GM12873 (cell line): ENCODE data around the gene CNMD.

Source experiments
- TF ChIP-seq, protein P1 (sequence below): IDR thresholded peaks from 2 replicates; pipeline ENCODE4 v1.5.1; 2012; ENCODE audit warnings: low read depth, mild to moderate bottlenecking, moderate library complexity, low read length, control low read depth; ENCODE audit not compliant: insufficient read depth; ENCODE audit errors: missing control alignments

The CNMD gene

DNA sequence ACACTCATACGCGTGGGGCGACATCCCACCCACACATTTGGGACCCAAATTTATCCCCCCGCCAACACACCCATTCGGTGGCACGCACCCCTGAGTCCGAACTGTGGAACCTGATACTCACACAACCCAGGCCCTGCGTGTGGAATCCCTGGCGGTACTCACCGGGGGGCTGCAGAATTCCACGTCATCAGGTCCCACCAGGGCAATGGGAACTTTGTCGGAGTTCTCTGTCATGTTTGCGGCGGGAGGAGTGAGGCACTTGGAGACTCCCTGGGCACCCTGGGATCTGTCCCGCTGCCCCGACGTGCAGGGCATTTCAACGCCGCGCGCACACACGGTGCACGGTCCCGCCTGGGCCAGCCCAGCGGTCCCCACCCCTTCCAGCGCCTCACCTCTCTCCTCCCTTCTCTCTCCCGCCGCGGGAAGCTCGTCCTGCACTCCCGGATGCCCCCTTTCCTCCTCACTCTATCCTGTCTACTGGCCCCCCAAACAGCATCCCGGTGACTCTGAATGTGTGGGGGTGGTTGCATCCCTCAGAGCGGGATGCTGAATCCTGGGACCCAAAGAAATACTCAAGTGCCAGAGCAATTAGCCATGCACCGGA lies at the start of gene CNMD:
Gene CNMD (minus strand): TSS at position 353 of the 604 bp plus-strand sequence. CDS start 119 bp downstream, at position 234.
- TF ChIP-seq, protein P1, sequence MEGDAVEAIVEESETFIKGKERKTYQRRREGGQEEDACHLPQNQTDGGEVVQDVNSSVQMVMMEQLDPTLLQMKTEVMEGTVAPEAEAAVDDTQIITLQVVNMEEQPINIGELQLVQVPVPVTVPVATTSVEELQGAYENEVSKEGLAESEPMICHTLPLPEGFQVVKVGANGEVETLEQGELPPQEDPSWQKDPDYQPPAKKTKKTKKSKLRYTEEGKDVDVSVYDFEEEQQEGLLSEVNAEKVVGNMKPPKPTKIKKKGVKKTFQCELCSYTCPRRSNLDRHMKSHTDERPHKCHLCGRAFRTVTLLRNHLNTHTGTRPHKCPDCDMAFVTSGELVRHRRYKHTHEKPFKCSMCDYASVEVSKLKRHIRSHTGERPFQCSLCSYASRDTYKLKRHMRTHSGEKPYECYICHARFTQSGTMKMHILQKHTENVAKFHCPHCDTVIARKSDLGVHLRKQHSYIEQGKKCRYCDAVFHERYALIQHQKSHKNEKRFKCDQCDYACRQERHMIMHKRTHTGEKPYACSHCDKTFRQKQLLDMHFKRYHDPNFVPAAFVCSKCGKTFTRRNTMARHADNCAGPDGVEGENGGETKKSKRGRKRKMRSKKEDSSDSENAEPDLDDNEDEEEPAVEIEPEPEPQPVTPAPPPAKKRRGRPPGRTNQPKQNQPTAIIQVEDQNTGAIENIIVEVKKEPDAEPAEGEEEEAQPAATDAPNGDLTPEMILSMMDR: no peak

DNA sequence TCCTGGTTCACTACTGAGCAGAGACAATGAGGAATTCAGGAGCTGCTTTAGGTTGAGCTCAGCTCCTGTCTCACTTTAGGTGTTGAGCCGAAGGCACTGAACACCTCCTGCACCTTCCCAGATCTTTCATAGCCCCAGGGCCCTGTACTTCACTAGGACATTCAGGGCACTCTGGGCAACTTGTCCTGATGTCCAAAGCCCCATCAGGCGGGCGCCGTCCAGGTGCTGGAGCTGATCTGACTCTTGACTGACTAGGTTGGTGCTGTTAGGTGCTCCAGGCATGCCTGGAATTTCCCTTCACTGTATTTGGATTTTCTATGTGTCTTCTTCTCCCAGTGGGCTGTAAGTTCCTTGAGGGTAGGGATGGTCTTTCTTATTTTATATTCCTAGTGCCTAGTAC lies 48.4 kb upstream of the CNMD start:
- TF ChIP-seq, protein P1: no peak

DNA sequence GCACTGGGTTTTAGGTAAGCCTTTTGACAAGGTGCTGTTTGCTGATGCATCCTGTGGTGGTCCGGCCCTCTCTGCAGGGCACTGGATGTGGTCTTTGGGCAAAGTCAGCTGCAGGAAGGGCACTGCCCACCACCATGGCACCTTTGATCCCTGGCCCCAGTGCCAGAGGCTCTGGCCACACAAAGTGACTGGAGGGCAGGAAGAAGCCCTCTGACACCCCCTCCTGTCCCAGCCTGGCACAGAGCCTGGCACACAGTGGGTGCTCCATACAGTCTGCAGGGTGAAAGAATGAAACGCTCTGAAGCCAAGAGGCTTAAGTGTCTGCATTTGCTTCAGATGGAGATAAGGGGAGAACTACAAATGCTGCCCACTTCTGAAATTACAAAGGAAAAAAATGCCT lies 47.6 kb upstream of the CNMD start:
- TF ChIP-seq, protein P1: no peak

DNA sequence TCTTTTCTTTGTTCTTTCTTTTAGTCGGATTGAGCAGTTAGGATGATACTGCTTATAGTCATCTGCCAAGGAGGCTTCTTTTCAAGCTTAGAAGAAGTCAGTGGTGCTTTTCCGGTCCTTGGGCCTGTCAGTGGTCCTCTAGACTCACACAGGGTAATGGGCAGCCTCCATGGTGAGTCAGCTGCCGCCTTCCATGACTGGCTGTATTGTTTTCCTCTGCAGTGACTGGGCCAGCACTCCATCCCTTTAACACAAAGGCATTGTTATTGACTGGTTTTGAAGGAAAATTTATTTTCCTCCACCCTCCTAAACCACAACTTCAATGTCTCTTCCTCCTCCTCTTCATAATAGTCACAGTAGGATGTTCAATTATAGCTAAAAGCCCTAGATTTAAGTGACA lies 47.1 kb upstream of the CNMD start:
- TF ChIP-seq, protein P1: no peak

DNA sequence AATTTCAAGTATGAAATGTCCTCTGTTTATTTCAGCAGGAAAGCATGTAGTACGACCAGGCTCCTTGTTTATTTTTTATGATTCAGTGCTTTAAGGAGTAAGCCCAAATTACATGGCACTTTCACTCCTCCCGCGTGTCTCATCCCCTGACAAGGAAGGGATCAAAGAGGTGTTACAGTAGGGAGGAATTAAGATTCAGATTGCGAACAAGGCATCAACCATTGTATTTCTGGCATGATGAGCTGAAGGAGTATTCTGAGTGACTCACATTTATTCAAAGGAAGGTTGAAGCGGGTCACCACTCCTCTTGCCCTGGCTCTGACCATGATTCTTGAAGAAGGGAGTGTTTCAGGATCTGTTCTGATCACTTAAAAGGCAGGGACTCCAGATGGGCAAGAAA lies 46.1 kb upstream of the CNMD start:
- TF ChIP-seq, protein P1: no peak

DNA sequence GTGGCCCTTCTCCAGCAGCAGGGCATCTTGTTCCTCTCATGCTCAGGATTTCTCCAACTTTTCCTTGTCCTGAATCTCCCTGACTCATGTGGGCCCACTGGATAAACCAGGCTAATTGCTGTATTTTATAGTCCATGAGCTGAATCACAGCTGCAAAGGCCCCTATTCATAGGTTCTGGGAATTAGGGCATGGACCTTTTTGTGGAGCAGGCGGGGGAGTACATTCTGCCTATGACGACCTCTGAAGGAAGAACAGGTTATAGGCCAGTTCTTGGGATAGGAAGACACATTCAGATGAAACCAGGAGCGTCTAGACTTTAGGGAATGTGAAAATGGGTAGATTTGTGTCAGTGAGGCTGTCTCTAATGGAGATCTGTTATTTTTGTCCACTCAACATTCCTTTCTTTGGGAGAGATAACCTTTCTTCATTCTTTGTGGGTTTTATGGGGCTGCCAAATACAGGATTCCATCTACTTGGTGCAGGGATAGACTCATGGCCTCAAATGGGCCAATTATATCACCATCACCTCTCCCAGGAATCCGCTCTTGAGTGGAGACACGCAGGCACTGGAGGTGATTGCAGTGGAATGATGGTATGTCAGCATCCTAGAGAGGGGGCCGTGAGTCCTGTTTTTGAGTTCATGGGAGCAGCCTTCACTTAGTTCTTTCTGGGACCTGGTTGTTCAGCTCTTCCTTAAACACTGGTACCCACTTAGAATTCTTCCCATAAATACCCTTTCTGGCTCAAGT lies 45.1 kb upstream of the CNMD start:
- TF ChIP-seq, protein P1: no peak

DNA sequence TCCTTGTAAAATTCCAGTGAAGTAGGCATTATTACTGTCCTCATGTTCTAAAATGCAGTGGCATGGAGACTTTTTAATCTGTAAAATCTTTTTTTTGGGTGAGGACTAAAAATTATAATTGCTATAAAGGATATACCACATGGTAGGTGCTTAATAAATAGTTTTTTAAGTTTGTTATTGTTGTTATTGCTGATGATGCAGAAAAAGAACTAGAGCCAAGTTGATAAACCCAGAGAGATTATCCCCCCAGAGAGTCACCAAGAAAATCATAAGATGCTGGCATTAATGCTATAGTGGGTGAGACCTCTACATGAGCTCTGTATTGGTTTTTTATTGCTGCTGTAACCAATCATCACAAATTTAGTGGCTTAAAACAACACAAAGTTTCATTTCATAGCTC lies 44.3 kb upstream of the CNMD start:
- TF ChIP-seq, protein P1: no peak
